Amniotic epithelial cell (primary cell): Measurements from ENCODE around the gene IGLON5.

Experiments used
- DNase-seq: peaks from one replicate; pipeline ENCODE4 v3.0.0-alpha.2; 2010; ENCODE audit warnings: low read depth

Gene IGLON5

GRCh38 chr19:51317968-51318367 is 6.5 kb downstream of the IGLON5 start:
- no peak for DNase-seq

- no peak for DNase-seq
Observed at GRCh38 chr19:51318687-51319648, 7.5 kb downstream of the IGLON5 start.

- no peak for DNase-seq
Observed at GRCh38 chr19:51319649-51320279, 8.3 kb downstream of the IGLON5 start.

DNA sequence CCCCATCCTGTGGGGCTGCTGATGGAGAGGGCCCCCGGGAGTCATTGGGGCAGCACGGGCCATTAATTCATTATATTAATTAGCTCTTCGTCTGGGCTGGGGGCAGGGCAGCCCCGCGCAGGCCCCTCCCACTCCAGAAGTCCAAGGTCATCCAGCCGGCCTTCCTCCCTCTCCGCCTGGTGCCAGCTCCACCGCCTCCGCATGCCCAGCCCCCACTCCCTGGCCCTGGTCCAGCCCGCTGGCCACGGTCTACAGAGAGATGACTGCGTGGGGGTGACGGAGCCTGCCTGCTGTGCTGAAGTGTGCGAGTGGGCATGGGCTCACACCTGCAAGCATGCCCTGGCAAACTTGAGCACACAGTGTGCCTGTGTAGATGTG is 8.8 kb downstream of the IGLON5 start:
- peak; percentile 8 for DNase-seq

DNA sequence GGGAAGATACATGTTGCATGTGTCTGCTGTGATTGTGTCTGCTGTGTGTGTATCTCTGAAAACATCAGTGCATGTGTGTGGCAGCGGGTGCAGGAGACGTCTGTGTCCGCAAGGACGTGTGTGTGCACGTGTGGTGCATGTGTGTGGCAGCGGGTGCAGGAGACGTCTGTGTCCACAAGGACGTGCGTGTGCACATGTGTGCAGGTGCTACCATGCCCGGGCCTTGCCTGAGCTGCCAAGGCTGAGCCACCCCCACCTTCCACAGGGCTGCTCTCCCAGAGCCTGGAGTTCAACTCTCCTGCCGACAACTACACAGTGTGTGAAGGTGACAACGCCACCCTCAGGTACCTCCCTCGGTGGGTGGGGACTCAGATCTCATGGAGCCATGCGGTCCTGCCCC is 10.4 kb downstream of the IGLON5 start:
- DNase-seq = no peak

DNA sequence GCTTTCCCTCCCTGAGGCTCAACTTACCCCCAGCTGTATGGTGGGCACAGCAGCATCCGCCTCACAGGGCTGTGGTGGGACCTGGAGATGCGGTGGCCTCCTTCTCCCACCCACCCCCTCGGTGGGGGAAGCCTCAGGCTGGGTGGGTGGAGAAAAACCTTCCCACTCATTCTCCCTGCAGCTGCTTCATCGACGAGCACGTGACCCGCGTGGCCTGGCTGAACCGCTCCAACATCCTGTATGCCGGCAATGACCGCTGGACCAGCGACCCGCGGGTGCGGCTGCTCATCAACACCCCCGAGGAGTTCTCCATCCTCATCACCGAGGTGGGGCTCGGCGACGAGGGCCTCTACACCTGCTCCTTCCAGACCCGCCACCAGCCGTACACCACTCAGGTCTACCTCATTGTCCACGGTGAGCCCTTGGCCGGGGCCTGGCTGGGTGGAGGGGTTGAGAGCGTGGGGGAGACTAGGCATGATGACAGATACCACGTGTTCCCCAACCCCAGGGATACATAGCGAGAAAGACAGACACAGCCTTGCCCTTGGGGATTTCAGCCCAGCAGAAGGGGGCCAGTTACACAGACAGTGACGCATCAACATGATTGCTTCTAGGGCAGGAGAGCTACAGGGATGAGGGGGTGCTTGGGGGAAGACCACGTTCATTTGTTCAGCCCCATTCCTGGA is 12.2 kb downstream of the IGLON5 start:
- DNase-seq = no peak

- no peak for DNase-seq
Observed at GRCh38 chr19:51324167-51324481, 12.7 kb downstream of the IGLON5 start.

DNA sequence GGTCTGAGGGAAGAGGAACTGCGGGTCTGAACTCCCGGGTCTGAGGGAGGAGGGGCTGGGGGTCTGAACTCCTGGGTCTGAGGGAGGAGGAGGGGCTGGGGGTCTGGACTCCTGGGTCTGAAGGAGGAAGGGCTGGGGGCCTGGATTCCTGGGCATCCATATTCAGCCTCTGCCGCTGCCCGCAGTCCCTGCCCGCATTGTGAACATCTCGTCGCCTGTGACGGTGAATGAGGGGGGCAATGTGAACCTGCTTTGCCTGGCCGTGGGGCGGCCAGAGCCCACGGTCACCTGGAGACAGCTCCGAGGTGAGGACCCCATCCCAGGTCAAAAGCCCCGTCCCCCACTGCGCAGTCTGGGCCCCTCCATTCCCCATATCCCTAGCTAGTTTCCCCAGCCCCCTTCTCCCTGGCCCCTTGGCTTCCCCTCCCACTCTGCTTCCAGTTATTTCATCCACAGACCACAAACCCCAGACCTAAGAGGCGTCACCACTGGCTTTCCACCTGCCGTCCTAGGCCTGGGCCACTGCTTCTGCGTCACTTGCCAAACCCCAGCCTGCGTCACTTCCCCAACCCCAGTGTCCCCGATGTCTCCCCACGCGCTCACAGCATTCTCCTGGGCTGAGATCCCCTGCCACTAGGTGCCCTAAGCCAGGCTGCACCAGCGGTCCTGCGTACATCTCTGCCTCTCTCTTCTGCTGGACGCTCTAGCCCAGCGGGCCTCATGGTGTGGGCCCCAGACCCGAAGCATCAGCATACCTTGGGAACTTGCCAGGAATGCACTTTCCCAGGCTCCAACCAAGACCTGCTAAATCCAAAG is 13.9 kb downstream of the IGLON5 start:
- DNase-seq = no peak

- DNase-seq = no peak
Observed at GRCh38 chr19:51326216-51327065, 15.0 kb downstream of the IGLON5 start.

- DNase-seq = peak; percentile 21
Observed at GRCh38 chr19:51327066-51328001, 15.9 kb downstream of the IGLON5 start.

GRCh38 chr19:51329411-51329810 is 18.0 kb downstream of the IGLON5 start:
- DNase-seq = no peak

DNA sequence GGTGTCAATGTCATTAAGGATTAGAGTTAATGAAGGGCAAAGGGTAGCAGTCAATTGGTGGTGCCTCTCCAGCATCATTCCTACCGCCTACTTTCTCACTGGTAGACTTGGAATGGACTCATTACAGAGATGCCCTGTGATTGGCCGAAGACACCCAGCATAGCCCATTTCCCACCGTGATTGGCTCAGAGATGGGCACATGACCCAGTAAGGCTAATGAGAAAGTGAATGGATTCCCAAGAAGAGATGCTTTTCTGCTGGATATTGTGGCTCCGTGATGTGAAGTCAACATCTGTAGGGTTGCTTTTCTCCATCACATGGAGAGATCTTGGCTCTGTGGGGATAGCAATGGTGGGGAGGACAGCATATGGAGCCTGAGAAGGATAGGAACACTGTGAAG is 18.9 kb downstream of the IGLON5 start:
- DNase-seq = no peak

- DNase-seq = no peak
Observed at GRCh38 chr19:51331193-51331592, 19.7 kb downstream of the IGLON5 start.

DNA sequence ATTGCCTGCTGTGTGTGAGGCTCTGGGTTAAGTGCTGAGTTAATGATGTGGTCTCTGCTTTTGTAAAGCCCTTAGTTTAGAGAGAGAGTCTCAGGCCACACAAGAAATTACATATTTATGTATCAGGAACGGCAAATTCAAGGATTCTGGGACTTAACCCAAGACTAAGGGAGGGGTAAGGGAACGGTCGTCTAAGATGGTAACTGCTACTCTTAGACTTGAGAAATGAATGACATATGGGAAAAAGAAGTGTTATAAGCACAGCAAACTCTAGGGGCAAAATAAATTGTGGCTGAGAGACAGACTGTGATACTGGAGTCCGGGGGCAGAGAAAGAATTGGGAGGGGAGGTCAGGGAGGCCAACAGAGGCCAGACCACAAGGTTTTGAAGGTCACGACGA is 20.3 kb downstream of the IGLON5 start:
- DNase-seq = no peak

- DNase-seq = no peak
Observed at GRCh38 chr19:51333836-51334460, 22.5 kb downstream of the IGLON5 start.

- DNase-seq = no peak
Observed at GRCh38 chr19:51337141-51337860, 25.9 kb downstream of the IGLON5 start.

GRCh38 chr19:51337861-51338562 is 26.6 kb downstream of the IGLON5 start:
- DNase-seq = no peak
